GM19438 (cell line): ENCODE results near the gene ALCAM.
"Not testable (repeated sequence)": the region's sequence is repeated elsewhere in the genome, so short reads cannot be mapped to it uniquely, and the experiment has no call there.

Experiments
- ATAC-seq: cut with Tn5 transposase; IDR thresholded peaks from one replicate; pipeline ENCODE4 v1.9.1; 2021; ENCODE audit warnings: low read depth; ENCODE audit not compliant: unreplicated experiment

The ALCAM gene

GRCh38 chr3:105561876-105562275, 195.2 kb downstream of the ALCAM start:
- ATAC-seq, result no peak

- ATAC-seq, result no peak
Observed at GRCh38 chr3:105564546-105565288, 198.0 kb downstream of the ALCAM start.

- ATAC-seq, result no peak
Observed at GRCh38 chr3:105571005-105571404, 204.3 kb downstream of the ALCAM start.

- no peak for ATAC-seq
Observed at GRCh38 chr3:105572501-105572900, 205.8 kb downstream of the ALCAM start.

- ATAC-seq, result no peak
Observed at GRCh38 chr3:105579439-105579838, 212.7 kb downstream of the ALCAM start.

GRCh38 chr3:105580296-105580965, 213.7 kb downstream of the ALCAM start:
- no peak for ATAC-seq

- ATAC-seq, result no peak
Observed at GRCh38 chr3:105582015-105582414, 215.3 kb downstream of the ALCAM start.

- ATAC-seq, result no peak
Observed at GRCh38 chr3:105584003-105584790, 217.5 kb downstream of the ALCAM start.

GRCh38 chr3:105593315-105593714, 226.6 kb downstream of the ALCAM start:
- no peak for ATAC-seq

GRCh38 chr3:105594219-105594618, 227.5 kb downstream of the ALCAM start:
- ATAC-seq, result no peak

GRCh38 chr3:105598042-105598796, 231.5 kb downstream of the ALCAM start:
- ATAC-seq, result no peak

- ATAC-seq, result no peak
Observed at GRCh38 chr3:105599350-105599749, 232.6 kb downstream of the ALCAM start.

GRCh38 chr3:105601756-105602155, 235.0 kb downstream of the ALCAM start:
- ATAC-seq, result not testable (repeated sequence)

- not testable (repeated sequence) for ATAC-seq
Observed at GRCh38 chr3:105602286-105602685, 235.6 kb downstream of the ALCAM start.

- not testable (repeated sequence) for ATAC-seq
Observed at GRCh38 chr3:105603516-105603915, 236.8 kb downstream of the ALCAM start.

- no peak for ATAC-seq
Observed at GRCh38 chr3:105606016-105606415, 239.3 kb downstream of the ALCAM start.

- no peak for ATAC-seq
Observed at GRCh38 chr3:105608623-105609022, 241.9 kb downstream of the ALCAM start.

GRCh38 chr3:105610473-105610872, 243.8 kb downstream of the ALCAM start:
- no peak for ATAC-seq

- ATAC-seq, result no peak
Observed at GRCh38 chr3:105611304-105612192, 244.8 kb downstream of the ALCAM start.

- no peak for ATAC-seq
Observed at GRCh38 chr3:105613120-105613519, 246.4 kb downstream of the ALCAM start.
